Subcutaneous abdominal adipose tissue (tissue), 5 donors: ENCODE measurements around the gene C1orf21.

Source experiments
- H3K27ac ChIP-seq: one replicate; pipeline ENCODE4 v1.7.0; 2013; ENCODE audit warnings: low read depth, mild to moderate bottlenecking, inconsistent platforms, low read length, moderate library complexity
- H3K27me3 ChIP-seq, 5 donors: one replicate each; pipeline ENCODE4 v1.7.0; 2013; ENCODE audit warnings: low read length in 5 of 5, inconsistent platforms in 1 of 5; ENCODE audit not compliant: control insufficient read depth in 5 of 5, insufficient read depth in 4 of 5
- H3K36me3 ChIP-seq, 5 donors: one replicate each; pipeline ENCODE4 v1.7.0; 2013; ENCODE audit warnings: low read length in 5 of 5; ENCODE audit not compliant: control insufficient read depth in 5 of 5, insufficient read depth in 5 of 5
- H3K4me1 ChIP-seq, 5 donors: one replicate each; pipeline ENCODE4 v1.7.0; 2013; ENCODE audit warnings: low read length in 5 of 5, mild to moderate bottlenecking in 3 of 5, moderate library complexity in 1 of 5; ENCODE audit not compliant: control insufficient read depth in 5 of 5, insufficient read depth in 5 of 5
- H3K4me3 ChIP-seq, 5 donors: one replicate each; pipeline ENCODE4 v1.7.0; 2013; ENCODE audit warnings: low read length in 5 of 5, low read depth in 1 of 5
- H3K9ac ChIP-seq, 5 donors: one replicate each; pipeline ENCODE4 v1.7.0; 2013; ENCODE audit warnings: low read length in 5 of 5, mild to moderate bottlenecking in 4 of 5, moderate library complexity in 3 of 5
- H3K9me3 ChIP-seq, 5 donors: one replicate each; pipeline ENCODE4 v1.7.0; 2013; ENCODE audit warnings: low read length in 5 of 5; ENCODE audit not compliant: control insufficient read depth in 5 of 5
- donor health status: healthy.
- donor health status: healthy.
- donor health status: healthy.
- donor health status: healthy.
- donor health status: healthy.

Gene C1orf21

DNA sequence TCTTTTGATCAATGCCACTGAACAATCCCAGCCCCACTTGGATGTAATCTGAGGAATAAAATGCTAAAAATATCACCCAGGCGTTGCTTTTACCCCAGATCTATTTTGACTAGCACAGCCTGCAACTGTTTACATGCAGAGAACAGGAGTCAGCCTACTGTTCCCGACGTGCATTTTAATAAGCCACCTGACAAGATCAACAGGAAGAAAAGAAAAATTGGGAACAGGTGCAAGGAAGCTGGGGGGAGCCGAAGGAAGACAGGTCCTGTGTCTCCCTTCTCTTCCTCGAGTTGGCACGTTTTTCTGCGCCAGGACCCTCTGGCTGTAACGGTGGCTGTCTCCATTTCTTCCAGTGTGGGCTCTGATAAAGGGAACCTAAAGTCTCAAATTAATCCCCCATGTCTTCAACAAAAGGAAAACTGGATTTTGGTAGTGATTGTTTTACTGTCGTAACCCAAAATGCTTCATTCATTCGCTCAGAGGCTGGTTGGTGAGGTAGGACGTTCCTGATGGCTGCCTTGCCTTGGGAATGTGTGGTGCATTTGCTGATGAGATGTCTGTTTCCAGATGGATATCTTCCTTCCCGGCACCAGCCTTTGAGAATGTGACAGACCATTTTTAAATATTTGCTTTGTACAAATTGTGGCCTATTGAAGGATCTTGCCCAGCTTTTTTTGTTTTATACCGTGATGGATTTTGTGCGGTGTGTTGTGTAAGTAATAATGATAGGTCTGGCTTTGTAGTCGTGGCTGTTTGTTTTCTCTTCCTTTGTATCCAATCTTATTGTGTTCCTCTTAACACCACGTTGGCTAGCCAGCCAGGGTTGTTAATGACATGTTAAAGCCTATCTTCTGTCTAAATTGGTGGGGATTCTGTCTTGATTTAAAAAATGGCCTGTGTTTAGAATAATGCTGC lies 117.5 kb downstream of the C1orf21 start:
- Histone ChIP-seq H3K27ac (peak overlapping the region; percentile 3), H3K4me1 (peaks cover 0 to 33% (median 25%) of the 10 kb centered on the region in 5 donors), H3K36me3 (no peaks in the 10 kb centered on the region), H3K9ac (peak overlapping the region in 2 of 5 donors; percentile 15 to 46), H3K27me3 (no peaks in the 10 kb centered on the region), H3K4me3 (peak overlapping the region; percentile 24 to 54 (median 39)), H3K9me3 (no peaks in the 10 kb centered on the region)

DNA sequence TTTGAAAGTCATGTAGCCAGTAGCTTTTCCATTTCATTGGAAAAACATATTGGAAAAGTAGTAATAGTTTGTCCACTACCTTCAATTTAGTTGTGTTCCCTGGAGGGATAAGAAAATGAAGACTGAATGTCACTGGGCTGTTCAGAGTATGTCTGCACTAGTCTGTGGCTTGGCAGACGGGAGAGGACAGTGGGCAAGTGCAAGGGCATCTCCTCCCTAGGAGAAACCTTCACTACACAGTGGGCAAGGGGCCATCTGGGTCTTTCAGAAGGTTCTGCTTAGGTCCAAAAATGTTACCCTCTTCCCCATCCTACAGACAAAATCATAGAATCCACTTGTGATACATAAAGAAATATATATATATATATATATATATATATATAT lies 118.1 kb downstream of the C1orf21 start:
- no peak overlapping the region for H3K9ac ChIP-seq
- no peaks in the 10 kb centered on the region for H3K27me3 ChIP-seq
- no peaks in the 10 kb centered on the region for H3K9me3 ChIP-seq
- H3K4me3 ChIP-seq = no peak overlapping the region
- H3K36me3 ChIP-seq = no peaks in the 10 kb centered on the region
- peaks cover 0 to 33% (median 24%) of the 10 kb centered on the region in 5 donors for H3K4me1 ChIP-seq
- peak overlapping the region; percentile 3 for H3K27ac ChIP-seq

DNA sequence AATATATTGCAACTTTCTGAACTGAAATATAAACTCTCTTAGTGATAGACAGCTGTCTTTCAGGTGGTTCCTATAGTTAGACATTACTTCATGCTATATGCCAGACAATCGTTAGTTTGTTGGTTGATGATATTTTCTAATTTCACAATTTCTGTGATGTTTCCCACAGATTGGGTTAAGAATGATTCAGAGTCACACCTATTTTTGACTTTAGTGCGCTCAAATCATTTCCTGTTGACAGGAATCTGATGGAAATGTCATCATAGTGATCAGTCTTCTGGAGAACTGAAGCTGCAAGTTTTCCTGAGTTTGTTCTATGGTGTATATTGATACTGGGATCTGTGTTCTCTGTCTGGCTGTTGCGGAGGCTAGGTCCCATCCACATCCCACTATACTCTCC lies 119.7 kb downstream of the C1orf21 start:
- Histone ChIP-seq H3K9me3 (no peaks in the 10 kb centered on the region), H3K36me3 (no peaks in the 10 kb centered on the region), H3K27ac (no peak overlapping the region), H3K27me3 (no peaks in the 10 kb centered on the region), H3K4me1 (peaks cover 0 to 33% (median 23%) of the 10 kb centered on the region in 5 donors), H3K4me3 (no peak overlapping the region), H3K9ac (no peak overlapping the region)

DNA sequence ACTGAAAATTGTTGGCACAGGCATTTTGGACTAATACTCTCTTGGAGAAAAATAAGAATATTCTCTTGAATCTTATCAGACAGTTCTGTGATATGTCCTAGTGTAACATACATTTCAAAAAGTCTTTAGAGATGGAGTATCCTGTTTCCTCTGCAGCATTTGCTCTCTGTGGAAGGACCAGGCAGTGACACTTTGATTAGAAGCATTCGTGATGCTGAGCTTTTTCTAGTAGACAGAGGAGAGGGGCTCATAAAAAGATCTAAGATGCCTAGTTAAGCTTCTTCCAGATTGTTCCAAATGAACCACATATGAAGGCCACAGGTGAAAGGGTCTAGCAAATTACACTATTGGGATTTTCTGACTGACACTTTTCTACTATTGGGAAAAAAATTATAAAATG lies 120.3 kb downstream of the C1orf21 start:
- Histone ChIP-seq H3K9me3 (no peaks in the 10 kb centered on the region), H3K27ac (peak overlapping the region; percentile 60), H3K4me1 (peaks cover 0 to 33% (median 23%) of the 10 kb centered on the region in 5 donors), H3K27me3 (no peaks in the 10 kb centered on the region), H3K9ac (no peak overlapping the region), H3K36me3 (no peaks in the 10 kb centered on the region), H3K4me3 (no peak overlapping the region)

DNA sequence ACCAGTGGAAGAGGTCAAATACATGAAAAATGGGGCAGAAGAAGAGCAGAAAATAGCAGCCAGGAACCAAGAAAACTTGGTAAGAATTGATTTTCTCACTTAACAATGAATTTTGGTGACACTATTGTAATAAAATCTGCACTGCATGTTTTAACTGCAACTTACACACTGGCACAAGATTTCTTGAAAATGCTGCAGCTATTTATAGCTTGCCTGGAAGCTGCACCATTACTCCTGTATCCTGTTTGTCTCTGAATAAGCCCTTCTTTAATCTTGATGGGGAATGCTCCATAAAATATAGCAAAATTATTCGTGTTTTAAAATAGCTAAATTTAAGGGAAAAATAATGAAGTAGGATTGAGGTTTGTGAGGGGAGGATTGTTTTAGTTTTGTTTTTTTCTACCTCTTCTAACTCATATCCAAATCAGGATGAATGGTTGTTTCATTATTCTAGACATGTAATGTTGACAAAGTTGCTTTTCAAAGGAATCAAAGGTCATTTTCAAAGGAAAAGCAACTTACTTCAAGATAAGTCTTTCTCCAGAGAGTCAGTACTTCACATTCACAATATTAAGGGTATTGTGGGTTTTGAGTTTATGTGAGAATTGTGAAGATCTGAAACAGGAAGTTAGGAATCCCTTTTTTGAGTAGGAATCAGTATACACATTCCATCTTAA lies 120.9 kb downstream of the C1orf21 start:
- H3K4me1 ChIP-seq = peaks cover 0 to 33% (median 23%) of the 10 kb centered on the region in 5 donors

DNA sequence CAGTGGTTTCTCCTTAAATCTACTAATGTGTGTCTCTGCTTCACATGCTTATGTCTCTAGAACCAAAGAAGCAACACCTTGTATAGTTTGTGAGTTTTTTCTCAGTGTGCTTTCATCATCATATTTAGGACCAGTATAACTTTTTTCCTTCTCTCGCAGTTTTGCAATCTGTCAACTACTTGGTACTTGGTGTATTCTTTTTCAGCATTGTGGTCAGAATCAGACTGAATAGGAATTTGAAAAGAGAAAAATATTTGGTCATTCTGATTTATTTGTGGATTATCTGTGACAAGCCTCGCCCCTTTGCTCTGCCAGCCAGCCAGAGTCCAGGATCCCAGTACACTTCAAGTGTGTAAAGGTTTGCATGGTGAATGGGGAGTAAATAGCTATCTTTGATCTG lies 122.3 kb downstream of the C1orf21 start:
- H3K9ac ChIP-seq = no peak overlapping the region
- H3K27me3 ChIP-seq = no peaks in the 10 kb centered on the region
- H3K27ac ChIP-seq = no peak overlapping the region
- peaks cover 0 to 22% (median 14%) of the 10 kb centered on the region in 5 donors for H3K4me1 ChIP-seq
- H3K4me3 ChIP-seq = no peak overlapping the region
- no peaks in the 10 kb centered on the region for H3K9me3 ChIP-seq
- H3K36me3 ChIP-seq = no peaks in the 10 kb centered on the region

More for the DNA sequence above, 120.9 kb downstream of the C1orf21 start:
- Histone ChIP-seq H3K36me3 (no peaks in the 10 kb centered on the region), H3K27me3 (no peaks in the 10 kb centered on the region), H3K9me3 (no peaks in the 10 kb centered on the region), H3K9ac (no peak overlapping the region), H3K27ac (peak overlapping the region; percentile 60), H3K4me3 (no peak overlapping the region)

DNA sequence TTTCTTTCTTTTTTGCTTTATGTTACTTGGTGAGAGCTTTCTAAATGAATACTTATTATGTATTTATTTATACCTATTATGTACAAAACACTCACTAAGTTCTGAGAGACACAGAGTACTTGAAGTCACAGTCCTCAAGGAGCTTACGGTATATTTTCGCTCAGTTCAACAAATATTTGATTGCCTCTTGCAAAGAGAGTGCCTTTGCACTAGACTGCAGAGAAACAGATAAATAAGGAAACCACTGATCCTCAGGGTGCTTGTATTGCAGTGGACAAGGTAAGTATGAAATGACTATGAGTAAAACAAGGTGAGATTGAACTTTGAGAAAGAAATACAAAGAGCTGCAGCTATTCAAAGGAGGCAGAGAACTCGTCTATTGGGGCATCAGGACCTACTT lies 123.3 kb downstream of the C1orf21 start:
- no peak overlapping the region for H3K4me3 ChIP-seq
- H3K4me1 ChIP-seq = peaks cover 0 to 21% (median 13%) of the 10 kb centered on the region in 5 donors
- no peak overlapping the region for H3K9ac ChIP-seq
- no peaks in the 10 kb centered on the region for H3K36me3 ChIP-seq
- H3K9me3 ChIP-seq = no peaks in the 10 kb centered on the region
- H3K27ac ChIP-seq = no peak overlapping the region
- no peaks in the 10 kb centered on the region for H3K27me3 ChIP-seq

DNA sequence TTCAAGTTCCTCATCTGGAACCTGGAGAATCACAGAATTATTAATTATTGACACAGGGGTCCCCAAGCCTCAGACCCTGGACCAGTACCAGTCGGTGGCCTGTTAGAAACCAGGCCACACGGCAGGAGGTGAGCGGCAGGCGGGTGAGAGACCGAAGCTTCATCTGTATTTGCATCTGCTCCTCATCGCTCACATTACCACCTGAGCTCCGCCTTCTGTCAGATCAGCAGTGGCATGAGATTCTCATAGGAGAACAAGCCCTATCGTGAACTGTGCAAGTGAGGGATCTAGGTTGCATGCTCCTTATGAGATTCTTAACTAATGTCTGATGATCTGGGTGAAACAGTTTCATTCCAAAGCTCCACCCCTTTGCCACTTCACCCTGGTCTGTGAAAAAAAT lies 125.9 kb downstream of the C1orf21 start:
- Histone ChIP-seq H3K4me1 (peaks cover 0 to 14% (median 10%) of the 10 kb centered on the region in 5 donors), H3K27ac (no peak overlapping the region), H3K4me3 (no peak overlapping the region), H3K9ac (no peak overlapping the region), H3K9me3 (no peaks in the 10 kb centered on the region), H3K36me3 (no peaks in the 10 kb centered on the region), H3K27me3 (no peaks in the 10 kb centered on the region)

DNA sequence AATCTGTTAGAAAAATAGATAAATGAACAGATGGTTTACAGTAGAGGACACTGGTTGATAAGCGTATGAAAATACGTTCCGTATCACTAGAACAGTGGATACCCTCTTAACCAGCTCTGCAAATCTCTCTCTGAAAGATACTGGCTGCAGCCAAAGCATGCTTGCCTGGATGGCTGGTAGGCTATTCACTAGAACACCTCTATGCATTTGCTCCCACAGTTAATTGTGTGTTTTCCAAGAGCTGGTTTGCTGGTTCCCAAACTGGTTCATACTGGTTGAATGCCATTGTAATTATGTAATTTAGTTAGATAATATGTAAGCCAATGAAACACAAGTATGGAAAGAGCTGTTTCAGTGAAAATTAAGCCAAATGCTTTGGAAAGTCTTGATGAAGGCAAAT lies 126.6 kb downstream of the C1orf21 start:
- Histone ChIP-seq H3K27me3 (no peaks in the 10 kb centered on the region), H3K27ac (no peak overlapping the region), H3K4me1 (peaks cover 0 to 17% (median 8%) of the 10 kb centered on the region in 5 donors), H3K9me3 (no peaks in the 10 kb centered on the region), H3K4me3 (no peak overlapping the region), H3K36me3 (no peaks in the 10 kb centered on the region), H3K9ac (no peak overlapping the region)

DNA sequence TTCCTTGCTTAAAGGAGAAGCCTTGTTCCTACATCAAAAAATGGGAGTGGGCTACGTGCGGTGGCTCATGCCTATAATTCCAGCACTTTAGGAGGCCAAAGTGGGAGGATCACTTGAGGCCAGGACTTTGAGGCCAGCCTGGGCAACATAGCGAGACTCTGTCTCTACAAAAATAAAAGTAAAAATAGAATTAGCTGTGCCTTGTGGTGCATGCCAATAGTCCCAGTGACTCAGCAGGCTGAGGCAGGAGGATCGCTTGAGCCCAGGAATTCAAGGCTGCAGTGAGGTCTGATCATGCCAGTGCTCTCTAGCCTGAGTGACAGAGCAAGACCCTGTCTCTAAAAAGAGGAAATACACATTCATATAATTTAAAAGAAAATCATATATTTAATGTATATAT lies 127.1 kb downstream of the C1orf21 start:
- Histone ChIP-seq H3K27ac (no peak overlapping the region), H3K4me1 (peaks cover 0 to 22% (median 8%) of the 10 kb centered on the region in 5 donors), H3K36me3 (no peaks in the 10 kb centered on the region)

More for the DNA sequence above, 127.1 kb downstream of the C1orf21 start:
- no peak overlapping the region for H3K9ac ChIP-seq
- no peak overlapping the region for H3K4me3 ChIP-seq
- no peaks in the 10 kb centered on the region for H3K9me3 ChIP-seq
- H3K27me3 ChIP-seq = no peaks in the 10 kb centered on the region
